HAP-1 (cell line): ENCODE measurements around the gene GALNT9.
A peak's percentile ranks its signal among the peaks of the same experiment; 100 is the strongest.
"Not testable (repeated sequence)": the region's sequence is repeated elsewhere in the genome, so short reads cannot be mapped to it uniquely, and the experiment has no call there.

Source experiments
- DNase-seq, 2 experiments: peaks; one replicate each; pipeline ENCODE4 v3.0.0-alpha.2; 2016 to 2020; ENCODE audit warnings: low spot score in 2 of 2
- H3K27me3 ChIP-seq: fragments of 250-450 bp; sonication (Bioruptor Pico); 2 replicates; pipeline ENCODE4 v1.5.1; 2020; ENCODE audit warnings: low read depth, mild to moderate bottlenecking, moderate library complexity
- H3K36me3 ChIP-seq: fragments of 250-450 bp; sonication (Bioruptor Pico); replicated peaks from 2 replicates; pipeline ENCODE4 v1.5.1; 2020; ENCODE audit warnings: mild to moderate bottlenecking
- H3K4me1 ChIP-seq: fragments of 250-450 bp; sonication (Bioruptor Pico); 2 replicates; pipeline ENCODE4 v1.5.1; 2020; ENCODE audit warnings: mild to moderate bottlenecking
- H3K4me3 ChIP-seq: fragments of 250-450 bp; sonication (Bioruptor Pico); 2 replicates; pipeline ENCODE4 v1.5.1; 2020; ENCODE audit warnings: mild to moderate bottlenecking, moderate library complexity
- H3K9me3 ChIP-seq: fragments of 250-450 bp; sonication (Bioruptor Pico); 2 replicates; pipeline ENCODE4 v1.5.1; 2020; ENCODE audit warnings: mild to moderate bottlenecking, moderate library complexity
- in situ Hi-C: fragments of 300-500 bp; cut with MboI; formaldehyde crosslinking; loops from 3 replicates; pipeline ENCODE4 v1.14.3; 2020; ENCODE audit warnings: low sequenced_read_pairs, inconsistent platforms, mixed read lengths

Gene GALNT9

DNA sequence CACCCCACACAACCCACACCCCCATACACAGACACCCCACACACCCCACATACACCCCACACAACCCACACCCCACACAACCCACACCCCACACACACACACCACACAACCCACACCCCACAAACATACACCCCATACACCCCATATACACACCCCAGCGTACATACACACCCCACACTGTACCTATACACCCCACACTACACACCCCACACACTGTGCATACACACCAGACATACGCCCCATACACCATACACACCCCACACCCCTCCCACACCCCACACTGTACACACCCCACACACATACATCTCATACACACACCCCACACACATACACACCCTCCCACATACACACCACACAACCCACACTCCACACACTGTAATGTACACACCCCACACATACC lies 104.9 kb downstream of the GALNT9 start:
- Histone ChIP-seq H3K36me3 (no peaks in the 10 kb centered on the region), H3K9me3 (no peaks in the 10 kb centered on the region), H3K4me3 (no peak overlapping the region), H3K4me1 (no peaks in the 10 kb centered on the region), H3K27me3 (peaks cover 28% of the 10 kb centered on the region)
- in situ Hi-C loops = no loop called here
- no peak for DNase-seq

DNA sequence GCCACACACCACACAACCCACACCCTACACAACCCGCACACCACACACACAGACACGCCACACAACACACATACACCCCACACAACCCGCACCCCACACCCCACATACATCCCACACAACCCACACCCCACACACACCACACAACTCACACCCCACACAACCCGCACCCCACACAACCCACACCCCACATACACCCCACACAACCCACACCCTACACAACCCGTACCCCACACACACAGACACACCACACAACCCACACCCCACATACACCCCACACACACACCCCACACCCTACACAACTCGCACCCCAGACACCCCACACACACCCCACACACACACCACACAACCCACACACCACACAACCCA lies 106.6 kb downstream of the GALNT9 start:
- no peaks in the 10 kb centered on the region for H3K4me1 ChIP-seq
- H3K9me3 ChIP-seq = no peaks in the 10 kb centered on the region
- no peak overlapping the region for H3K4me3 ChIP-seq
- peaks cover 16% of the 10 kb centered on the region for H3K27me3 ChIP-seq
- no peaks in the 10 kb centered on the region for H3K36me3 ChIP-seq
- in situ Hi-C loops = no loop called here
- DNase-seq = no peak

DNA sequence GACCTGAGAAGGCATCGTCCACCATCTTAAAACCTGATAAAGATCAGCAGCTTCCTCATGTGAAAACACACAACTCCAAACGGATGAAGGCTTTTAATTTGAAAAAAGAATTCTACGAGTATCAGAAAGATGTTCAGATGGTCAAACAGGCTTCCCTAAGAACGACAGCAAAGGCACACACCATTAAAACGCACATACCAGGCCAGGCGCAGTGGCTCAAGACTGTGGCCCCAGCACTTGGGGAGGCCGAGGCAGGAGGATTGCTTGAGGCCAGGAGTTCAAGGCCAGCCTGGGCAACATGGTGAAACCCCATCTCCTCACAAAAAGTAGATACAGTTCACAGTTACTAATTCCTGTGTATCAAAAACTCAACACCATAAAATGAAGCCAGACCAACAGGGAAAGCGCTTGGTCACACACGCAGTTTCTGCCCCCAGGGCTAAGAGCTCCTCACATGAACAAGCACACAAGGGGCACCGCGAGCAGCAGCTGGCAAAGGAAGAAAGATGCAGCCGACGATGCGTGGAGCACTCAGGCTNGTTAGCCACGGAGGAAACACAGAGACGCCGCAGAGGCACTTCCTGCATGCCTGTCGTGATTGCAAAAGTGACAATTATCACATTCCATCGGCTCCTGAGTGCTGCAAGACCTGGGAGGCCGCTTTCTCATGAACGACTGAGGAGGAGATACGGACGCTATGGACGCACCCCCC lies 107.1 kb downstream of the GALNT9 start:
- no peaks in the 10 kb centered on the region for H3K36me3 ChIP-seq
- in situ Hi-C loops = no loop called here
- H3K4me1 ChIP-seq = no peaks in the 10 kb centered on the region
- peak in 1 of 2 experiments; percentile 31 for DNase-seq
- H3K9me3 ChIP-seq = no peaks in the 10 kb centered on the region
- H3K27me3 ChIP-seq = peaks cover 10% of the 10 kb centered on the region
- no peak overlapping the region for H3K4me3 ChIP-seq

DNA sequence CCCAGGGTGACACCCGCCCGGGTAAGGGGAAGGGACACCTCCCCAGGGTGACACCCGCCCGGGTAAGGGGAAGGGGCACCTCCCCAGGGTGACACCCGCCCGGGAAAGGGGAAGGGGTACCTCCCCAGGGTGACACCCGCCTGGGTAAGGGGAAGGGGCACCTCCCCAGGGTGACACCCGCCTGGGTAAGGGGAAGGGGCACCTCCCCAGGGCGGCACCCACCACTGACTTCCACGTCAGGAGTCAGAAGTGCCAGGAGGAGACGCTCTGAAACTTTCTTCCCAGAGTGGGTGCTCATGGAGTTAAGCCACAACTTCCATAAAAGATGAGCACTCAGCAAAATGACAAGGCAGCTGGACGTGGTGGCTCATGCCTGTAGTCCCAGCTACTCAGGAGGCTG lies 109.6 kb downstream of the GALNT9 start:
- H3K4me3 ChIP-seq, in situ Hi-C loops, H3K36me3 ChIP-seq, H3K27me3 ChIP-seq, DNase-seq, H3K4me1 ChIP-seq, H3K9me3 ChIP-seq: not testable (repeated sequence)

DNA sequence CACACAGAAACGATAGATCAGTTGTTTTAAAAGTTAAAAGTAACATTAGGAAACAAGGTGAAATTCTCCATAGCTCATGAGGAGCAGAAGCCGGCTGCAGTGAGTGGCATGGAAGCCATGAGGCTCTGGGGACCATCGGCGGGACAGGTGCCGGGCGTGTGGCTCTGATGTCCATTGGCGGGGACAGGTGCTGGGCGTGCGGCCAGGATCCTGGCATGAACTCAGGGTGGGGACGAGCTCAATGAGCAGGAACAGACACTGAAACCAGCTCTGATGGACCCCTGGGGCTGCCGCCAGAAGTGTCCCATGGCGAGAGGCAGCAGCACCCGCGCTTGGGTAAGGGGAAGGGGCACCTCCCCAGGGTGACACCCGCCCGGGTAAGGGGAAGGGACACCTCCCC lies 110.1 kb downstream of the GALNT9 start:
- in situ Hi-C loops = no loop called here
- H3K4me3 ChIP-seq = no peak overlapping the region
- no peaks in the 10 kb centered on the region for H3K36me3 ChIP-seq
- DNase-seq = no peak
- peaks cover 8% of the 10 kb centered on the region for H3K27me3 ChIP-seq
- H3K9me3 ChIP-seq = no peaks in the 10 kb centered on the region
- H3K4me1 ChIP-seq = no peaks in the 10 kb centered on the region

DNA sequence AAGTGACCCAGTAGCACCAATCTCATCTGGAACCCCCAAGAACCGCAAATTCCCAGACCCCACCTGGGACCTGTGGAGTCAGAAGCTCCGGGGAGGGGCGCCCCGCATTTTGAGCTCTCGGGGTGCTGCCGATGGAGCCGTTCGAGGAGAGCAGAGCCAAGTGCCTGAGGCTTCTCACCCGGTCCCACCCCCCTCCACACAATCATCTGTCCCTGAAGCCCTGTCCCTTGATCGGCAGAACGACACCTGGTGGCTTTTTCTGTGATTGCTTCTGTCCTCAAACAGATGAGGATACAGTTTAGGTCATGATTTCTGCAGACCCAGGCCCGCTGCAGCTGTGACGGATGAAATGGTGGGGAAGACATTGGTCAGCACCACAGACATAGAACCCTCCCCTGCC lies 110.5 kb downstream of the GALNT9 start:
- H3K4me3 ChIP-seq = no peak overlapping the region

DNA sequence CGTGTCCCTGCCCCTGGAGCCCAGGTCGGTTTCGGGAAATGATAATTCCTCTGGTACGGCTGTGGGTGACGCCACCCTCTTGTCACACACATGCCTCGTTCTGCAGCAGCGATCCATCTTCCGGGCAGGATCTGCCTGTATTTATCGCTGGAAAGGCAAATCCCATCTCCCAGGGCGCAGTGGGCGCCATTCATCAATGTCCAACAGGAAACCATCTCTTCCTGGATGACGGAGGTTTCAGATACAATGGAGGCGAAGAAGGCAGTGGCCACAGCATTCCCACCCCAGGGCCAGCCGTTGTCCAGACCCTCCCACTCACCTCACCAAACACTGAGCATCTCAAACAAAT lies 110.9 kb downstream of the GALNT9 start:
- no peak for DNase-seq
- no peaks in the 10 kb centered on the region for H3K36me3 ChIP-seq
- no peak overlapping the region for H3K4me3 ChIP-seq
- in situ Hi-C loops = no loop called here
- peaks cover 8% of the 10 kb centered on the region for H3K27me3 ChIP-seq
- H3K4me1 ChIP-seq = no peaks in the 10 kb centered on the region
- H3K9me3 ChIP-seq = no peaks in the 10 kb centered on the region

More for the DNA sequence above, 110.5 kb downstream of the GALNT9 start:
- in situ Hi-C loops = no loop called here
- Histone ChIP-seq H3K36me3 (no peaks in the 10 kb centered on the region), H3K4me1 (no peaks in the 10 kb centered on the region), H3K27me3 (peaks cover 8% of the 10 kb centered on the region), H3K9me3 (no peaks in the 10 kb centered on the region)
- peak; percentile 48 to 71 for DNase-seq

DNA sequence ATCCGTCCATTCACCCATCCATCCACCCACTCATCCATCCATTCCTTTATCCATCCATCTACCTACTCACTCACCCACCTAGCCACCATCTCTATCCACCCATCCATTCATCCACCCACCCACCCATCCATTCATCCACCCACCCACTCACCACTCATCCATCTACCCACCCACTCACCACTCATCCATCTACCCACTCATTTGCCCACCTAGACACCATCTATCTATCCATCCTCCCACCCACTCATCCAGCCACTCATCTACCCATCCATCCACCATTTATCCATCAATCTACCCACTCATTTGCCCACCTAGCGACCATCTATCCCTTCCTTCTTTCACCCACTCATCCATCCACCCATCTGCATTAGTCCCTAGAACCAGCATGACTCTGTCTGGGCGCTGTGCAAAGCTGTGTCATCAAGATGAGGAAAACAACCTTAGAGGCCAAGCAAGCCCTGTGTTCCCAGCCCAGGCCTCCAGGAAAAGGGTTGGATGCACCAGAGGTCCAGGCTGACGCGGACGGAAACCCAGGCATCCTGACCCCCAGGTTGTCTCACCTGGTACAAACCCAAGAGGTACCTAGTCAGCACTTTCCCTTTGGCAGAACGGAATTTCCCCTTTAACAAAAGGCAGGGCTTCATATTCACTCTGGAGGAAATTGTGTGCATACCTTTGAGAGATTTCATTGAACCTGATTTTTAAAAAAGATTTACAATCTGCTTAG lies 111.4 kb downstream of the GALNT9 start:
- Histone ChIP-seq H3K4me1 (no peaks in the 10 kb centered on the region), H3K9me3 (no peaks in the 10 kb centered on the region), H3K27me3 (peaks cover 8% of the 10 kb centered on the region), H3K4me3 (no peak overlapping the region), H3K36me3 (no peaks in the 10 kb centered on the region)
- in situ Hi-C loops = no loop called here
- DNase-seq = no peak

DNA sequence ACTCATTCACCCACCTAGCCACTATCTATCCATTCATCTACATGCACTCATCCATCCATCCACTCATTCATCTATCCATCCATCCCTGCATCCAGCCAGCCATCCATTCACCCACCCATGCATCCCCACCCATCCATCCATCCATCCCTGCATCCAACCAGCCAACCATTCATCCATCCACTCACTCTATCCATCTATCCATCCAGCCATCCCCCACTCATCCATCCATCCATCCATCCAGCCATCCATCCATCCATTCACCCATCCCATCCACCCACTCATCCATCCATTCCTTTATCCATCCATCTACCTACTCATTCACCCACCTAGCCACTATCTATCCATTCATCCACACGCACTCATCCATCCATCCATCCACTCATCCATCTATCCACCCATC lies 112.0 kb downstream of the GALNT9 start:
- Histone ChIP-seq H3K36me3 (no peaks in the 10 kb centered on the region), H3K9me3 (no peaks in the 10 kb centered on the region), H3K27me3 (peaks cover 8% of the 10 kb centered on the region), H3K4me1 (no peaks in the 10 kb centered on the region), H3K4me3 (no peak overlapping the region)
- no peak for DNase-seq
- in situ Hi-C loops = no loop called here

DNA sequence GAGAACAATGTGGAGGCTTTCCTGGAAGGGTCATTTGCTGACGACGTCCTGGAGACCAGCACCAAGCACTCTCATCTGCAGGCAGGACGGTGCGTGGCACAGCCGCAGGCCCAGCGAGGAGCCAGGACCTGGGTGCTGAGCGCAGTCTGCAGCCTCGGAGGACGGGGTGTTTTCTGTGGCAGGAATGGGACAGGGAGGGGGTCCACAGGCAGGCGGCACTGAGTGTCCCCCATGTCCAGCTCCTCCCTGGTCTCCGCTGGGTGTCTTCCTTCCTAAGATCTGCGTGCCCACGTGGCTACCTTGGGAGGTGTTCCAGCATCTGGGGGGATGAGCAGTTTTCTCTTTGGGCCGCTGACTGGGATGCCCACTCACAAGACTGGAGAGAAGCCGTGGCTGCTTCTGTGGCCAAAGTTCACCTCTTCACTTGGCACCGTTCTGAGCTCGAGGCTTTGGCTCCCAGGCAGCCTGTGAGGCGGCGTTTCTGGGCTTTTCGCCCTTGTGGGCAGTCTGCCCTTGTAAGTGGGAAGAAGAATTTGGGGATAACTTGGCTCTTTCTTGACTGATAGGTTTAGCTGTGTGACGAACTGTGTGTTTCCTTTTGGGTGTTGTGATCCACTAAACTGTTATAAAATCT lies 112.9 kb downstream of the GALNT9 start:
- Histone ChIP-seq H3K4me1 (no peaks in the 10 kb centered on the region), H3K4me3 (no peak overlapping the region)

DNA sequence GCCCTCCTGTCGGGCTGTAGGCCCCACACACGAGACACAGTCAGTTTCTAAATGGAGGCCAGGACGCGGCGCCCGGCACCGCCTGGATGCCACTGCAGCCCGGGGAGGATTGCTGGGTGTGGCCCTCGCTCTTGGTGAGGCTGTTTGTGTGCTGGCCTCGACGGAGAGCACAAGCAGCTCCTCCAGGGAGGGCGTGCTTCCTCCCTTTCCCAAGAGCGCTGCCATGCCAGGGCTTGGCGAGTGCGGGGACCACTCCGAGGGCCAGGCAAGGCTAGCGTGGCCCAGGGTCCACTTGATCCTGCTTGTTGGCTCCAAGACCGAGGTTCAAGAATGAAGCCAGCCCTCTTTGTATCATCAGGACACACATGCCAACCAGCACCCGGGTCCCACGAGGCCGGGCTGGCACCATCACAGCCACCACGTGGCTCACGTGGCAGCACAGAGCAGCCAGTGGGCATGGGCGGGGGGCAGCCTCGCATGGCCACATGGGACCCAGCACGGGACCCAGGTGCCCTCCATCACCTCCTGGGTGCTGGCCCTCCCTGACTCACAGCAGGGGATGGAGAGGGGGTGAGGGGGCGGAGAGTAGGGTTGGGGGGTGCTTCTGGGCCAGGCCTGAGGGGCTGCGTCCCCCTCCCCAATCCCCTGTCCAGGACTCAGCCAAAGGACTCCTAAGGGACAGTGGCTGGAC lies 113.9 kb downstream of the GALNT9 start:
- Histone ChIP-seq H3K4me1 (no peaks in the 10 kb centered on the region), H3K27me3 (peaks cover 8% of the 10 kb centered on the region), H3K9me3 (no peaks in the 10 kb centered on the region), H3K4me3 (no peak overlapping the region), H3K36me3 (no peaks in the 10 kb centered on the region)
- in situ Hi-C loops = no loop called here
- no peak for DNase-seq

More for the DNA sequence above, 112.9 kb downstream of the GALNT9 start:
- H3K9me3 ChIP-seq = no peaks in the 10 kb centered on the region
- no peaks in the 10 kb centered on the region for H3K36me3 ChIP-seq
- DNase-seq = no peak
- H3K27me3 ChIP-seq = peaks cover 8% of the 10 kb centered on the region
- in situ Hi-C loops = no loop called here

DNA sequence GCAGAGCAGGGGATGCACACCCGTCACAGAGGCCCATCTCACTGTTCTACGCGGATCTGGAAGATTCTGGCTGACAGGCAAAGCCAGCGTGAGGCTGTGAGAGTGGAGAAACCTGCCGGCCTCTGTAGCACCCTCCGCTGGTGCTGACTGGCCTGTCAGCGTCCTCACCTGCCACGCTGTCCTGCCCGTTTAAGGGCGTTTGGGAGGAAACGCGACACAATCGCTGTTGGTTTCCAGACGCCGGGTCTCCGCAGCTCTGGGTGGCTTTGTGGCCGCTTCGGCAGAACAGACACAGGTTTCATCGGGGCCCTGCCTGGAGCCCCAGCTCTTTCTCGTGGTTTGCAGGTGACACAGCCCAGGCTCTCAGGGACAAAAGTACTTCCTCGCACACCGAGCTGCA lies 114.5 kb downstream of the GALNT9 start:
- Histone ChIP-seq H3K36me3 (no peaks in the 10 kb centered on the region), H3K9me3 (no peaks in the 10 kb centered on the region), H3K27me3 (peaks cover 3% of the 10 kb centered on the region; the same call in 1 of the 2 replicates), H3K4me3 (no peak overlapping the region), H3K4me1 (no peaks in the 10 kb centered on the region)
- DNase-seq = no peak
- in situ Hi-C loops = no loop called here

DNA sequence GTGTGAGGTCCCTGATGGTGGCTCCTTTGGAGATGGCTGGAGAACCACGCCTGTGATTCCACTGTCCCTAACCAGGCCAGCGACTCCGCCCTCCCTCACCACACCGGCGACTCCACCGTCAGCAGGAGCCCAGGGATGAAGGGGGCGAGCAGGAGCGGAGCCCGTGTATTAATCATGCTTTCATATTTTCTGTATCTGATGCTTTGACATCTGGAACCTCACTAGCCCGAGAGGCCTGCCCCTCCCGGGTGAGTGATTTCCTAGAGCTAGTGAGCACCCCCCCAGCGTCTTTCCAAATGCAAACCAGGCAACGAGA lies 115.3 kb downstream of the GALNT9 start:
- in situ Hi-C loops = no loop called here
- Histone ChIP-seq H3K36me3 (no peaks in the 10 kb centered on the region), H3K27me3 (peaks cover under 1% of the 10 kb centered on the region; the same call in 1 of the 2 replicates), H3K4me1 (no peaks in the 10 kb centered on the region), H3K4me3 (no peak overlapping the region), H3K9me3 (no peaks in the 10 kb centered on the region)
- DNase-seq = no peak
